A549 treated with AZD9567 at 1 μM for 4 hours (cell line): Measurements from ENCODE around the gene NUP210. TPM values are rescaled to one million over a fixed set of nuclear protein-coding genes. Genes with fewer than 3 reads are reported as not detected.

ENCODE experiments used
- total RNA-seq: library from RNA; stranded (reverse); fragments of 200-300 nt; extraction: Qiagen RNA extraction; gene quantifications from 5 replicates; pipeline ENCODE4 v1.2.3, GENCODE V29; 2022; ENCODE audit not compliant: insufficient read depth

NUP210 gene
- 25.2 to 42.2 TPM (median 36.4 TPM) in 5 replicates for total RNA-seq

GRCh38 chr3:13420045-13420830 is at the start of gene NUP210:
Gene NUP210, minus strand, starts transcription at chr3:13420322. Its CDS starts 96 bp downstream, at chr3:13420226.

Other genes with a start within 250 kb of the NUP210 start
- 6.7 to 17.6 TPM (median 8.3 TPM) in 5 replicates for gene HDAC11, start 60.0 kb upstream of the NUP210 start, total RNA-seq
- 1.8 to 6.2 TPM (median 2.3 TPM) in 5 replicates for gene FBLN2, start 128.8 kb upstream of the NUP210 start, total RNA-seq